Pericardium fibroblast (primary cell): ENCODE measurements around the gene SNX1. TPM values are rescaled to one million over a fixed set of nuclear protein-coding genes. Genes with fewer than 3 reads are reported as not detected.

Experiments
- total RNA-seq: library from RNA; depleted of rRNA; stranded (reverse); fragments of >200 nt; gene quantifications from 2 replicates; pipeline ENCODE4 v1.2.3, GENCODE V29; 2015

SNX1 gene, protein sequence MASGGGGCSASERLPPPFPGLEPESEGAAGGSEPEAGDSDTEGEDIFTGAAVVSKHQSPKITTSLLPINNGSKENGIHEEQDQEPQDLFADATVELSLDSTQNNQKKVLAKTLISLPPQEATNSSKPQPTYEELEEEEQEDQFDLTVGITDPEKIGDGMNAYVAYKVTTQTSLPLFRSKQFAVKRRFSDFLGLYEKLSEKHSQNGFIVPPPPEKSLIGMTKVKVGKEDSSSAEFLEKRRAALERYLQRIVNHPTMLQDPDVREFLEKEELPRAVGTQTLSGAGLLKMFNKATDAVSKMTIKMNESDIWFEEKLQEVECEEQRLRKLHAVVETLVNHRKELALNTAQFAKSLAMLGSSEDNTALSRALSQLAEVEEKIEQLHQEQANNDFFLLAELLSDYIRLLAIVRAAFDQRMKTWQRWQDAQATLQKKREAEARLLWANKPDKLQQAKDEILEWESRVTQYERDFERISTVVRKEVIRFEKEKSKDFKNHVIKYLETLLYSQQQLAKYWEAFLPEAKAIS
- total RNA-seq = 30.1 and 34.8 TPM in 2 replicates

DNA sequence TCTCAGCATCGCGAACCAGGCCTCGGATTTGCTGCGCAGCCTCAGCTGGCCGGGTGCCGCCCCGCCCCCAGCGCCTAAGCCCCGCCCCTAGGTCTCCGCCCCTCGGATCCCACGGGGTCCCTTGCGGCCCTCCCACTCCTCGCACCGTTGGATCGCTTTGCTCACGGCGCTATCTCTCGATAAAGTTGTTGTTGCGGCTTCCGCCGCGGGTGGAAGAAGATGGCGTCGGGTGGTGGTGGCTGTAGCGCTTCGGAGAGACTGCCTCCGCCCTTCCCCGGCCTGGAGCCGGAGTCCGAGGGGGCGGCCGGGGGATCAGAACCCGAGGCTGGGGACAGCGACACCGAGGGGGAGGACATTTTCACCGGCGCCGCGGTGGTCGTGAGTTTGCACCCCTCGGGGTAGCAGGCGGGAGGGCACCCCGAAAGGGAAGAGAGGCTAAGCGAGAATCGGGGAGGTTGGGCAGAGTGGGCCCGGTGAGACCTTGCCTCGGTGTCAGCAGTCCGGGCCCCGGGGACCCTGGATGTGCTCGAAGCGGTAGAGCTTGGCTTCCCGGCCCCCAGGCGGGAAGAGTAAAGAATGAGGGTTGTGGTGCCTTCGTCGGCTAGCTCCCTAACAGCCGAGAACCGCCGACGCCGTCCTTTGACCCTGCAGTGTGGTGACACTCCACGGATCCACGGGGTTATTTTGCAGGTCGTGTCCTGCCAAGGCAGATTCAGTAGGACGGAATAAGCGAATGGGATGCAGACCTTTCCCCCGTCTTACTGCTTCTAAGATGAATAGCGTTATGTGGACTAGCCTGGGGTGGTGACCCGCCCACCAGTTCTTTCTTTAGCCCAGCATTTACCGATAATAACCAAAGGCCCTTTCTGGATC lies at the start of gene SNX1:
Gene SNX1 (plus strand): TSS at position 188 of the 873 bp plus-strand sequence. CDS start 32 bp downstream, at position 220.

DNA sequence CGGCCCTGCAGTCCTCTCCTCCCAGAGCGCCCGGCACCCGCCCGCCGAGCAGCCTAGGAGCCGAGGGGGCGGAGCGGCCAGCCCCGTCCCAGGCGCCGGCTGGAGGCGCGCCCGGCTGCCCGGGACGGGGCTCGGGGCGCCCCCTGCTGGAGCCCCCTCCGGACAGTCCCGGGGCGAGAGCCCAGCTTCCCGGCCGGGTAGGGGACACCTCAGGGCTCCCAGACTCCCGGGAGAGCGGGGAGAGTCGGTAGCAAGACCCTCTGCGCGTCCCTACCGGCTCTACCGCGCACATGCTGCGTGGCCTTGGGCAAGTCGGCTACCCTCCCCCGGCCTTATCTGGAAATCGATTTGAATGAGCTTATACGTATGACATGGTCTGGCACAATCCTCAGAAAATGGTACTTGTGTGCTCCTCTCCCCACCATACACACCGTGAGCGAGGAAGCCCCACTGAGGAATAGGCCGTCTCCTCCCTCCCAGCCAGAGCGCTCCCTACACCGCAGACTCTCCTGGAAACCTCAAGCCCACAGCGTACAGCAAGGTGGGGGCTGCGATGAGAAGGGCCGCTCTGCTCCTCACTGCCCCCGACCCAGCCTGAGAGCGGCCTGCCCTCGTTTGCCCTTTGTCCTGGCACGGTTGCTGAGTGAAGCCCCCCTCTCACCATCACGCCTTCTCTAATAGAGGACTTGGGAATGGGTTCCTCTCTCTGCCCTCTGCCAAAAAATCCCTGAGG lies 49.2 kb upstream of the SNX1 start, which contains the start of gene DAPK2:
Gene DAPK2 (minus strand): TSS at position 65 of the 733 bp plus-strand sequence. CDS start 6,224 bp downstream, outside the sequence.

DNA sequence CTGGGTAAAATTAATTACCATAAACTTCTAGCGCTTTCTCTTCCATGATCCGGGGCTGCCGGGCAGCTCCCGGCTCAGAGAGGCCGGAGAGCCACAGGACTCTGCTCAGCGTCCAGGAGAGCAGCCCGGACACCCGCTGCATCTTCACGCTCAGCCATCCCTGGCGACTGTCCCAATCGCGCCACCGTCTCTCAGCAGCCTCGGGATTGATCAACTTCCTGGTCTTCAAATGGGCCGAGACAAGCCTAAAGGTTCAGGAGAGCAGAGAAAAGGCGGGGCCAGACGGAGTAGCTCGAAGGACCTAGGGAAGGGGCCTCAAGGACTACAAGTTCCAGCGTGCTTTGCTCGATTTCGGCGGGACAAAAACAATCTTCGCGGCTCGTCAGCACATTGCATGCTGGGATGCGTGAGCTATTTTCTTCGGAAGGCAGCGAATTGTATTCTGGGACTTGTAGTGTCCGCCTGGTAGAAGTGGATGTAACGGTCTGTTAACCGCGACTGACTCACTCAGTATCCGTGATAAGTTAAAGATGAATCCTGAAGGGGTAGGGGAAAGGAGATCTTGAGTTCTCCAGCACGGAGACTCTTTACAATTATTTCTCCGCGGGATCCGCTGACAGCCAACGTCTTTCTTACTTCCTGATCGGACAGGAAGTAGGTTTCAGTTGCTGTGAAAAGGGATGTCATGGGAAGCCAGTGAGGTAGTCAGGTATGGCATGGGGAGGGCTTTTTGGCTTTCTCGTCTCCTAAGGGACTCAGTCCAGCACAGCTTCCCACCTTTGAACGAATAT lies 2.0 kb upstream of the SNX1 start, which contains the start of gene CIAO2A:
Gene CIAO2A (minus strand): TSS at position 212 of the 791 bp plus-strand sequence. CDS start 70 bp downstream, at position 142.

DNA sequence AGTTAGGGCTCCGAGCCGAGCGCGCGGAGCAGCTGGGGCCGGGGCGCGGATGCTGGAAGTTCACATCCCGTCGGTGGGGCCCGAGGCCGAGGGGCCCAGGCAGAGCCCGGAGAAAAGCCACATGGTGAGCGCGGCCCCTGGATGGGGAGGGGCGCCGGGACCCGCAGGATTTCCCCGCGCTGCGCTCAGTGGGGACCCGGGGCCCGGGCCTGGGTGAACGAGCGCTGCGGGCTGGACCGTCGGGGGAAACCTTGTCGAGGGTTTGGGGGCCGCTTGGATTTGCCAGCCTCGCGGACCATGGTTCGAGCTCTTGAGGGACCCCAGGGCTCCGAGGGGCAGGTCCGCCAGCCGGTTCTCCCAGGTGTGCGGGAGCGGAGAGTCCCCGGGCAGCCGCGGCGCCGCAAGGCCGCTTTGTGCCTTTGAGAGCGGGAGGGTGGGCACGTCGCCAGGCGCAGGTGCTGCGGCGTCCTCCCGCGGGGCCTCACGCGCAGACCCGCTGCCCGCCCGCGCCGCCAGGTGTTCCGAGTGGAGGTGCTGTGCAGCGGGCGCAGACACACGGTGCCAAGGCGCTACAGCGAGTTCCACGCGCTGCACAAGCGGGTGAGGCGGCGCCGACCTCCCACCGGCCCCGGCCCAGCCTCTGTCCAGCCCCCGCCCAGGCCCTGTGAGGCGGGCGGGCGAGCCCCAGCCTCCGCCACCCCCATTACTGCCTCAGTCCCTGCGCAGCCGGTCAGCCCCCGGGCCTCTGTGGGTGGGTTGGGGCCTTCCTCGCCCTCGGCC lies 56.1 kb downstream of the SNX1 start, which contains the start of gene SNX22:
Gene SNX22 (plus strand): TSS at position 5 of the 780 bp plus-strand sequence. CDS start 45 bp downstream, at position 50.

DNA sequence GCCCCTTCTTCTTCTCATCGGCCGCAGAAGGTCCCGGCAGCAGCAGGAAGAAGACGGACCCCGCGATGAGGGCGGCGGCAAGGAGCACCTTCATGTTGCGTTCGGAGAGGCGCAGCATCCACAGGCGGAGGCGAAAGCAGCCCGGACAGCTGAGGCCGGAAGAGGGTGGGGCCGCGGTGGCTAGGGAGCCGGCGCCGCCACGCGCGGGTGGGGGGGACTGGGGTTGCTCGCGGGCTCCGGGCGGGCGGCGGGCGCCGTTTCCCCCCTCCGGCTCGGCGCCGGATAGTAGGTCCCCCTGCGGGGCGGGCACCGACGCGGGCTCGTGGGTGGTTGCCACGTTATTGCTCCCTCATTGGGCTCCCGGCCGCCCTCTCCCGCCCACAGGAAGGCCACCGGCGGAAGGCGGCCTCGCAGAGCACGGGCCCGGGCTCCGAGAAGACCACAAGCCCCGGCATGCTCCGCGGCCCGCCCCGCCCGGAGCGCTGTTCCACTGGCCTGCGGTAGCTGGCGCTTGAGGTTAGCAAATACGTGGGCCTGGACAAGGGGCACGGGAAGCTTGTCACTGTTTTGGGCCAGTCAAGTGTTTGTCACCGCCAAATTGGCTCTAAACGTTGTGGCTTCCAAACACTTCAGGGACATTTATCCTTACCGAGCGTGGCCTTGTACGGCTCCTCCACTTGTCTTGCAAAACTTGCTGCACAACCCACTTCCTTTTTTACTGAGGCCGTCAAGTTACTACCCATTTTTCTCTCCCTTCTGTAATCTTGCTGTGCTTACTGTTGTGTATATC lies 67.3 kb downstream of the SNX1 start, which contains the start of gene PPIB:
Gene PPIB (minus strand): TSS at position 154 of the 790 bp plus-strand sequence. CDS start 36 bp downstream, at position 118.

Other genes starting within 250 kb of the SNX1 start
- gene DAPK2, start 49.5 kb upstream of the SNX1 start, total RNA-seq = 2.3 and 3.0 TPM in 2 replicates
- 40.9 and 43.6 TPM in 2 replicates for gene CIAO2A, start 2.1 kb upstream of the SNX1 start, total RNA-seq
- gene SNX22, start 55.7 kb downstream of the SNX1 start, total RNA-seq = 0.09 and 0.12 TPM in 2 replicates
- 535 and 996 TPM in 2 replicates for gene PPIB, start 67.0 kb downstream of the SNX1 start, total RNA-seq